H4 (cell line): ENCODE results near the gene PPEF2. TPM values are rescaled to one million over a fixed set of nuclear protein-coding genes. Genes with fewer than 3 reads are reported as not detected.
A peak's percentile ranks its signal among the peaks of the same experiment; 100 is the strongest.

Source experiments
- DNase-seq: peaks from one replicate; pipeline ENCODE4 v3.0.0-alpha.2; 2015; ENCODE audit warnings: low spot score
- total RNA-seq: library from RNA; depleted of rRNA; stranded (reverse); fragments of >200 nt; shearing (Covaris generic); gene quantifications from 2 replicates; pipeline ENCODE4 v1.2.3, GENCODE V29; 2014

The PPEF2 gene
- total RNA-seq, 1 experiment from 2014 or later, result not detected

- DNase-seq, result no peak
Observed at GRCh38 chr4:75895744-75896314, 6.4 kb downstream of the PPEF2 start.

GRCh38 chr4:75892508-75892907, 9.7 kb downstream of the PPEF2 start:
- no peak for DNase-seq

DNA sequence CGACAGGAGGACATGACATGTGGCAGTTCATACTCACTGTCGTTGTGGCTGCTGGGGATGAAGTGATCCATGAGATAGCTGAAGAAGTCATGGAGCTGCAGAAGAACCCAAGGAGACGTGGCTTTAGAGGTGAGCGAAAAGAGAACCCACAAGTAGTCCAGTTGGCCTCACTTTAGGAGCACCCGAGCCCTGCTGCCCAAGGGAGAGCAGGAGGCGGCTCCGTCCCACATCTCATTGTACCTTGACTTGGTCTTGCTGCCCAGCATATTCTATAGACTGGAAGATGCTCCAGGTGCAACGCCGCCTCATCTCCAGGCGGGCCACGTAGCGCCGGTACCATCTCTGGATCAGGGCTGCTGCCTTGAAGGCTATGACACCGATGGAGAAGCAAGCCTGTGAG, 10.6 kb downstream of the PPEF2 start:
- DNase-seq, result no peak

GRCh38 chr4:75889537-75890199, 12.6 kb downstream of the PPEF2 start:
- no peak for DNase-seq

GRCh38 chr4:75886104-75886503, 16.1 kb downstream of the PPEF2 start:
- no peak for DNase-seq

- DNase-seq, result no peak
Observed at GRCh38 chr4:75881476-75881875, 20.8 kb downstream of the PPEF2 start.

DNA sequence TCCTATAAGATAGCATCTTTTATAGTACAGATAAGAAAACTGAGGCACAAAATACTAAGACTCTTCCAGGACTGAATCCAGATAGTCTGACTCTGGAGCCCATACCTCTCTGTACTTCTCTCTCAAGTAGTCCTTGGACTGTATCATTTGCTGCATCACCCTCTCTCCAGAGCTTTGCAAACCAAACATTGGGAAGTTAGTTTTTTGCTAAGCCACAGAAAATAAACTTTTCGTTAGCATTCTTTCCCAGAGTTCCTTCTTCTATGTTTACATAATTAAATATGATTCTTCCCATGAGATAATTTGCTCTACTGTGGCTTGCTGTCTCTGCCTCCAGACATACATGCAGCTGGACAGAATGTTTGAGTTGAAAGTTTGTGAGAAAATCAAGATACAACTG, 22.0 kb downstream of the PPEF2 start:
- DNase-seq, result peak; percentile 19

DNA sequence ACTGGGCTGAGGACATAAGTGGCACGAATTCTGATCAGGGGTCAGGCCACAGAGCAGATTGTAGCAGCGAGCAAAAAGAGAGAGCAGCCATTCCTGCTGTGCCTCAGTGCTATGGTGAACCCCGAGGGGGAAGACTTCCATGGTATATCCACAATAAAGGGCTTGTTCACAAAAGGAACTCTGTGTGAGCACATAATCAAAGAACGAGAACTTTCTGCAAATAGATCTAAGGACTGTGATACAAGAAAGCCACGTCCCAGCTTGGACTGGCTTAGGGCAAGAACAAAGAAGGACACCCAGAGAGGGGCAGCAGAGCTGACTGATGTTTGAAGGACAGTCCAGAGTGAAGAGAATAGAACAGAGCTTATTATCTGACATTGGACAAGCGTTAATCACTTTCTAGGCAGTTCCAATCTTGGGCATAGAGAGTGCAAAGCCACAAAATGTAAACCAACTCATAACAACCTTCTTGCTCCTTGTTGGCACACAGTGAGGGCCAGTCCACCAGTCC, 24.0 kb downstream of the PPEF2 start:
- no peak for DNase-seq

DNA sequence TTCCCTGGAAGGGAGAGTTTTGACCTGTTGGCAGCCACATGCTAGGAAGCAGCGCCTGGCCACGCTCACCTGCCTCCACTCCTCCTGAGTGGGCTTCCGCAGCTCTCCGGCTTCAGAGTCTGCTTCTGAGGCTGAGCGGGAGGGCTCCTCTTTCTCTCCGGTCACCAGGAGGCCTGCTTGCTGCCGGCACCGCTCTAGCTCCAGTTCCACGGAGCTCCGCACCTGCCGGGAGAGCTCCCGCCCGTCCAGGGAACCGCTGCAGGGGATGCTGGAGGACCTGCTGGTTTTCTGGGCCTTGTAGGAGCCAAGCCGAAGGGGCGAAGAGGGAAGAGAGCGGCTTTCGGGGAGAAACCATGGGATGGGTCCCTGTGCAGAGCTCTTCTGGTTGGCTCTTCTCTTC, 26.0 kb downstream of the PPEF2 start:
- no peak for DNase-seq

GRCh38 chr4:75869100-75869499, 33.2 kb downstream of the PPEF2 start:
- no peak for DNase-seq

DNA sequence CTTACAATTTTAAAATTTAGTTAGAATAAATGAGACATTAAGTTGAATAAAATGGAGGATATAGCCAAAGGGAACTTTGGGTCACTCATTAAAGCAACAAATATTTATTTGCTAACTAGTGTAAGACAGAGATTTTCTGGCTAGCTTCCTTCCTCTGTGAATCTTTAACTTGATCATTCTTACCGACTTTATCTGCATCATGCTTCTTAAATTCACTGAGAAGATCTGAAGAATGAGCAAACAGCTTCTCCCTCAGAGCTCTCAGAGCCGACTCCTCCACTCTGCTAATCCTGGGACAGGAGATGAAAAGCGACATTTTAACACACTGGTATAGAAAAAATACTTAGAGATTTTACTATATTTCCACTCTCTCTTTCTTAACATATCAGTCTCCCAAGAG, 35.1 kb downstream of the PPEF2 start:
- DNase-seq, result no peak

DNA sequence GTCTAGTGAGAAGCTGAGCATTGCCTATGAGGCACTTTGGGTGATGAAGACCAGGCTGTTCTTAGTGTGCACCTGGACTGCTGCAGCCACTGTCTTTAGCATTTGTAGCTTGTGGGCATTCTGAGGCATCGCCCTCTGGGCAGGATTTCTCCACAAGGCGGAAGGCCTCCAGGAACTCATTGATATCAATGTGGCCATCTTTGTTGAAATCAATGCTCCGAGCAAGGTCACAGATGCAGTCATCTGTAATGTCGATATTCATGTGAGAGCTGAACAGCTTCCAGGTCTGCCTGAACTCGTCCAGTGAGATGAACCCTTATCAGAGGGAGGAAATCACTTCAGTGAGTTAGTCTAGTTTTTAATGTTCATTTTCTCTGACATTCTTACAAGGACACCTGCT, 41.6 kb downstream of the PPEF2 start:
- no peak for DNase-seq

DNA sequence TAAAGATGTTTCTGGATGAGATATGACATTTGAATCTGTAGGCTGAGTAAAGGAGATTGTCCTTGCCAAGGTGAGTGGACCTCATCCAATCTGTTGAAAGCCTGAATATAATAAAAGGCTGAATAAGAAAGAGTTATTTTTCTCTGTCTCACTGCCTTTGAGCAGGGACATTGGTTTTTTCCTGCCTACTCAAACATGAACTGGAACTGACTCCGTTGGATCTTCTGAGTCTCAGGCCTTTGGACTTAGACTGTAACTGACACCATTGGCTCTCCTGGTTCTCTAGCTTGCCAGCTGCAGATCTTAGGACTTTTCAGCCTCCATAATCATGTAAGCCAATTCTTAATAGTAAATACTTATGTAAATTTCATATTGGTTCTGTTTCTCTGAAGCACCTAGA, 43.5 kb downstream of the PPEF2 start:
- no peak for DNase-seq

DNA sequence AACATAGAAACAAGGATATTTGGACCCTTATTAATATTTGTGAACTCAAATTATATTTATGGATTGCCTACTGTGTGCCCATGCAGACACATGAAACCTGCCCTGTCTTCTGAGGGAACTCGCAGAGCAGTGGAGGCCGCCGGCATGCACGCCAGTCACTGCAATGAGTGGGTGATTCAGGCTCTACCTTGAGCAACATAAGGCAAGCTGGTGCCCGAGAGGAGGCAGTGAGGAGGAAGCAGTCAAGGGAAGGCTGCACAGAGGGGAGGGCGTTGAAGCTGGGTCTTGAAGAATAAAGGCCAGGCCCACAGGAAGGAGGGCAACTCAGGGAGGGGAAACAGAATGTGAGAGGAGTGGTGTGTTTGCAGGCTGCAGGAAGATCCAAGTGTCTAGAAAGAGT, 52.8 kb downstream of the PPEF2 start:
- DNase-seq, result no peak

- peak; percentile 22 for DNase-seq
Observed at GRCh38 chr4:75848891-75849290, 53.4 kb downstream of the PPEF2 start.

DNA sequence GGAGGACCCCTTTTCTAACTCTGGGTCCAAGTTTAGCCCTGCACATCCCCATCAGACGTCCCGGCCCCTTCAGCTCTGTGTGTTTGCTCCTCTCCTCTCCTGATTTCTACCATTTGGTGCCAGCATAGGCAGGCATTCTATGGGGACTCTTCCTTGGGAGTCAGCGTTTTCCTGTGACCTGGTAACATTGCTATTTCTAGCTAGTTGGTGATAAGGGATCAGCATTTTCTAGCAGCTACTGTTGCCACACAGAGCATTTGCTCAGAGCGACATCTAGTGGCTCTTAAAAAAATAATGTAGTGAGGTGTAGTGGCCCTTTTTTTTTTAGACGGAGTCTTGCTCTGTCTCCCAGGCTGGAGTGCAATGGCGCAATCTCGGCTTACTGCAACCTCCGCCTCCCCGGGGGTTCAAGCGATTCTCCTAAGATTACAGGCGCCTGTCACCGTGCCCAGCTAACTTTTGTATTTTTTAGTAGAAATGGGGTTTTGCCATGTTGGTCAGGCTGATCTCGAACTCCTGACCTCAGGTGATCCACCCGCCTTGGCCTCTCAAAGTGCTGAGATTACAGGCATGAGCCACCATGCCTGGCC, 54.0 kb downstream of the PPEF2 start:
- peak; percentile 93 for DNase-seq

- no peak for DNase-seq
Observed at GRCh38 chr4:75845992-75846391, 56.3 kb downstream of the PPEF2 start.

- DNase-seq, result peak; percentile 53
Observed at GRCh38 chr4:75844151-75844662, 58.0 kb downstream of the PPEF2 start.

DNA sequence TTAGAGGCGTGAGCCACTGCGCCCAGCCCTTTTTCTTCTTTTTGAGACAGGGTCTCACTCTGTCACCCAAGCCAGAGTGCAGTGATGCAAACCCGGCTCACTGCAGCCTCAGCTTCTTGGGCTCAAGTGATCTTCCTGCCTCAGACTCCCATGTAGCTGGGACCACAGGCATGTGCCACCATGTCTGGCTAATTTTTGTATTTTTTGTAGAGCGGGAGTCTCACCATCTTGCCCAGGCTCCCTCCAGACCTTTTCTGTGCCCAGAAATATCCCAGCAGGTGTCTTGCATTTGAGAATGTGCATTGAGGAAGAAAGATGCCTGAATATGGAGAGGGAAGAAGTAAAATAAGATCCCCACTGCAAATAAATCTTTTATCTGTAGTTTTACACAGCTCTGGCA, 58.7 kb downstream of the PPEF2 start:
- DNase-seq, result no peak

- DNase-seq, result no peak
Observed at GRCh38 chr4:75841641-75842520, 60.4 kb downstream of the PPEF2 start.

DNA sequence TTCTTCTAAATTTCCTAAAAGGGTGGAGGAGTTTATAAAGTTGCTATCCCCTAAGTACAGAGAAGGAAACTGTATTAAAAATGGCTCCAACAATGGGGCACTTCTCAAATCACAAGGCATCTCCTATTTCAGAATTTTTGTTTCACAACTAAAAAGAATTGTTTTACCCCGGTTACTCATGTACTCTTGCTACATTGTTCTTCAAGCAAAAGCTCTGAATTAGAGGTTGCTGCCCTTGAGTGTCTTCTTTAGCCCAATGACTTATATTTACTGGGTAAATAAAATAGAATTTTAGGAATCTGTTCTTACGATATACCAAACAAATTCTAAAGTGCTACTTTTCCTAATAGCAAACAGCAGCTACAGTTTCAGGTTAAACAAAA, 67.5 kb downstream of the PPEF2 start:
- no peak for DNase-seq

GRCh38 chr4:75834095-75834771, 68.0 kb downstream of the PPEF2 start:
- DNase-seq, result no peak
